GM19240 (cell line): ENCODE results near the gene MAP7D1.
A peak's percentile ranks its signal among the peaks of the same experiment; 100 is the strongest.

Experiments
- DNase-seq: peaks from one replicate; pipeline ENCODE4 v3.0.0; 2011; ENCODE audit warnings: low spot score; ENCODE audit not compliant: insufficient read length

Gene MAP7D1

GRCh38 chr1:36155408-36156328 lies at the start of gene MAP7D1:
Gene MAP7D1 (plus strand): TSS chr1:36156160. CDS start chr1:36156418, 258 bp downstream.
- DNase-seq: no peak

GRCh38 chr1:36106269-36106668 lies 49.7 kb upstream of the MAP7D1 start:
- DNase-seq: no peak

- DNase-seq: no peak
Observed at GRCh38 chr1:36107394-36107793, 48.6 kb upstream of the MAP7D1 start.

- no peak for DNase-seq
Observed at GRCh38 chr1:36108314-36108713, 47.6 kb upstream of the MAP7D1 start.

- no peak for DNase-seq
Observed at GRCh38 chr1:36109041-36109679, 46.8 kb upstream of the MAP7D1 start.

- DNase-seq: no peak
Observed at GRCh38 chr1:36111151-36111550, 44.8 kb upstream of the MAP7D1 start.

GRCh38 chr1:36112823-36113222 lies 43.1 kb upstream of the MAP7D1 start:
- DNase-seq: no peak

GRCh38 chr1:36114371-36114770 lies 41.6 kb upstream of the MAP7D1 start:
- DNase-seq: no peak

- DNase-seq: no peak
Observed at GRCh38 chr1:36115200-36115669, 40.7 kb upstream of the MAP7D1 start.

- no peak for DNase-seq
Observed at GRCh38 chr1:36115931-36116330, 40.0 kb upstream of the MAP7D1 start.

- DNase-seq: no peak
Observed at GRCh38 chr1:36116901-36117300, 39.1 kb upstream of the MAP7D1 start.

GRCh38 chr1:36118447-36119204 lies 37.3 kb upstream of the MAP7D1 start:
- no peak for DNase-seq

GRCh38 chr1:36119456-36119855 lies 36.5 kb upstream of the MAP7D1 start:
- no peak for DNase-seq

- no peak for DNase-seq
Observed at GRCh38 chr1:36122062-36123030, 33.6 kb upstream of the MAP7D1 start.

- peak; percentile 59 for DNase-seq
Observed at GRCh38 chr1:36123356-36123755, 32.6 kb upstream of the MAP7D1 start.

- no peak for DNase-seq
Observed at GRCh38 chr1:36124404-36125128, 31.4 kb upstream of the MAP7D1 start.

- no peak for DNase-seq
Observed at GRCh38 chr1:36125129-36125991, 30.6 kb upstream of the MAP7D1 start, which contains the start of gene COL8A2. Gene COL8A2 (minus strand): TSS chr1:36125222. CDS start chr1:36100242, 24,980 bp downstream.

- DNase-seq: no peak
Observed at GRCh38 chr1:36126005-36126716, 29.8 kb upstream of the MAP7D1 start.
